Loucy (cell line): ENCODE data around the gene NAXD.

ENCODE experiments used
- CTCF ChIP-seq: fragments of 200-600 bp; sonication (generic); conservative IDR thresholded peaks from 2 replicates; pipeline ENCODE4 v1.5.1; 2014; ENCODE audit warnings: mild to moderate bottlenecking, antibody characterized with exemption, low read length
- EZH2phosphoT487 ChIP-seq: fragments of 200-600 bp; IDR thresholded peaks from 2 replicates; pipeline ENCODE4 v1.6.1; 2018; ENCODE audit warnings: antibody characterized with exemption, mild to moderate bottlenecking, moderate library complexity, borderline replicate concordance

- no peak for TF ChIP-seq CTCF
- no peak for TF ChIP-seq EZH2phosphoT487
These were observed 14.4 kb downstream of the NAXD start for GRCh38 chr13:110629735-110630134.
